Panc1 (cell line): ENCODE results near the gene TLR10. TPM values are rescaled to one million over a fixed set of nuclear protein-coding genes. Genes with fewer than 3 reads are reported as not detected.

Experiments used
- ATAC-seq: fragments of 200-7000 bp; cut with Tn5 transposase; 2 replicates; pipeline ENCODE4 v1.9.1; 2020; ENCODE audit warnings: mild to moderate bottlenecking, moderate library complexity
- BruUV-seq: library from RNA; stranded (reverse); fragments of 400-500 nt; replicated peaks from 2 replicates; lab custom pipeline; 2021; lab: Mats Ljungman, UMichigan
- CTCF ChIA-PET: fragments of 300-600 bp; sonication (Branson Sonifier 250); formaldehyde crosslinking; loops from one replicate; lab custom pipeline; 2022; ENCODE audit warnings: antibody characterized with exemption; lab: Charles Lee
- POLR2A ChIA-PET: fragments of 300-600 bp; sonication (Branson Sonifier 250); formaldehyde crosslinking; loops from one replicate; lab custom pipeline; 2022; ENCODE audit warnings: antibody characterized with exemption; lab: Charles Lee
- DNase-seq: peaks from one replicate; pipeline ENCODE4 v3.0.0-alpha.2; 2010; ENCODE audit warnings: low read depth, low spot score
- H3K27ac ChIP-seq: 2 replicates; pipeline ENCODE4 v1.5.1; 2011; ENCODE audit warnings: mild to moderate bottlenecking, low read length, inconsistent platforms
- H3K27me3 ChIP-seq: fragments of 200-500 bp; sonication (Bioruptor generic); 2 replicates; pipeline ENCODE4 v1.6.0; 2014; ENCODE audit warnings: low read length, inconsistent platforms; ENCODE audit not compliant: control insufficient read depth, insufficient read depth
- H3K36me3 ChIP-seq: fragments of 200-500 bp; sonication (Bioruptor generic); 2 replicates; pipeline ENCODE4 v1.5.1; 2014; ENCODE audit warnings: inconsistent platforms, mild to moderate bottlenecking, low read length, moderate library complexity; ENCODE audit not compliant: control insufficient read depth, insufficient read depth
- H3K4me1 ChIP-seq: 2 replicates; pipeline ENCODE4 v1.5.1; 2011; ENCODE audit warnings: inconsistent platforms, mild to moderate bottlenecking, low read length, moderate library complexity; ENCODE audit not compliant: control insufficient read depth, insufficient read depth
- H3K4me3 ChIP-seq, 2 experiments: 2 replicates each; pipeline ENCODE4 v1.5.1; 2011 to 2012; ENCODE audit warnings: low read depth in 2 of 2, low read length in 2 of 2, mild to moderate bottlenecking in 2 of 2, inconsistent platforms in 1 of 2, moderate library complexity in 1 of 2
- H3K9me3 ChIP-seq: fragments of 200-500 bp; sonication (Bioruptor generic); 2 replicates; pipeline ENCODE4 v1.5.1; 2014; ENCODE audit warnings: low read depth, mild to moderate bottlenecking, inconsistent platforms, low read length, moderate library complexity; ENCODE audit not compliant: control insufficient read depth, insufficient read depth
- CTCF ChIP-seq: fragments of 450-650 bp; IDR thresholded peaks from 2 replicates; pipeline ENCODE4 v1.5.1; 2017; ENCODE audit warnings: mild to moderate bottlenecking
- POLR2AphosphoS5 ChIP-seq: IDR thresholded peaks from 2 replicates; pipeline ENCODE4 v1.6.1; 2012; ENCODE audit warnings: mild to moderate bottlenecking, low read depth, low read length, moderate library complexity
- REST ChIP-seq, 2 experiments: IDR thresholded peaks; 2 replicates each; pipeline ENCODE4 v1.6.1; 2011 to 2012; ENCODE audit warnings: low read depth in 2 of 2, control low read depth in 1 of 2, low read length in 1 of 2, mild to moderate bottlenecking in 1 of 2, moderate library complexity in 1 of 2; ENCODE audit not compliant: insufficient read depth in 1 of 2
- SIN3A ChIP-seq: IDR thresholded peaks from 2 replicates; pipeline ENCODE4 v1.6.1; 2012; ENCODE audit warnings: low read depth, mild to moderate bottlenecking, low read length, moderate library complexity, borderline replicate concordance; ENCODE audit not compliant: insufficient read depth
- TCF7L2 ChIP-seq: IDR thresholded peaks from 2 replicates; pipeline ENCODE4 v1.6.1; 2011; ENCODE audit warnings: mild to moderate bottlenecking, low read depth, low read length, inconsistent platforms
- in situ Hi-C: cut with HindIII; loops from 2 replicates; pipeline ENCODE4 v1.10.0; 2016; ENCODE audit warnings: low sequenced_read_pairs, low pct_unique_long_range_greater_than_20kb
- intact Hi-C: fragments of 100-400 bp; cut with micrococcal nuclease; formaldehyde crosslinking; loops from one replicate; pipeline ENCODE4 v1.10.0; 2022; ENCODE audit not compliant: unreplicated experiment
- total RNA-seq: library from RNA; stranded (reverse); gene quantifications from one replicate; pipeline ENCODE4 v1.2.1, GENCODE V29; 2021; ENCODE audit not compliant: unreplicated experiment

The TLR10 gene
- total RNA-seq, 1 experiment from 2014 or later: 0.05 TPM

- ChIA-PET POLR2A (no interaction called here), CTCF (interaction anchor here (0.6 kb wide), 3 partner anchors 27 to 65 kb away, joined by 3 to 5 read pairs (median 3); no protein-coding TSS in a partner anchor)
- BruUV-seq: no TSS peak
- intact Hi-C loops: no loop called here
- Histone ChIP-seq H3K4me3 (no peak overlapping the region), H3K4me1 (peaks cover 4% of the 10 kb centered on the region; the same call in 1 of the 2 replicates), H3K27me3 (no peaks in the 10 kb centered on the region), H3K36me3 (no peaks in the 10 kb centered on the region), H3K9me3 (no peaks in the 10 kb centered on the region), H3K27ac (no peak overlapping the region)
- TF ChIP-seq SIN3A (no peak), TCF7L2 (no peak), CTCF (no peak), REST (IDR thresholded peaks at IDR 0.05; ENCODE audit: insufficient read depth in 1 of 2, low read depth in 2 of 2, low read length in 1 of 2) (no peak), POLR2AphosphoS5 (no peak)
- in situ Hi-C loops: no loop called here
- no peak for DNase-seq
- no peak for ATAC-seq
These were observed 21.3 kb upstream of the TLR10 start for GRCh38 chr4:38803833-38804653.

GRCh38 chr4:38802561-38803355 lies 20.0 kb upstream of the TLR10 start:
- no peak overlapping the region for H3K4me3 ChIP-seq
- H3K36me3 ChIP-seq: no peaks in the 10 kb centered on the region
- intact Hi-C loops (no loop called here), in situ Hi-C loops (no loop called here)
- CTCF ChIA-PET: no interaction called here
- H3K27me3 ChIP-seq: no peaks in the 10 kb centered on the region
- TF ChIP-seq CTCF: no peak
- TF ChIP-seq REST (IDR thresholded peaks at IDR 0.05; ENCODE audit: insufficient read depth in 1 of 2, low read depth in 2 of 2, low read length in 1 of 2): no peak
- no peak for TF ChIP-seq TCF7L2
- TF ChIP-seq SIN3A: no peak
- TF ChIP-seq POLR2AphosphoS5: no peak
- POLR2A ChIA-PET: no interaction called here
- no peak for ATAC-seq
- no peak for DNase-seq
- no peak overlapping the region for H3K27ac ChIP-seq
- H3K9me3 ChIP-seq: no peaks in the 10 kb centered on the region
- no TSS peak for BruUV-seq
- H3K4me1 ChIP-seq: peaks cover 4% of the 10 kb centered on the region; the same call in 1 of the 2 replicates
